ENCODE results near the gene RNF187.

The RNF187 gene

DNA sequence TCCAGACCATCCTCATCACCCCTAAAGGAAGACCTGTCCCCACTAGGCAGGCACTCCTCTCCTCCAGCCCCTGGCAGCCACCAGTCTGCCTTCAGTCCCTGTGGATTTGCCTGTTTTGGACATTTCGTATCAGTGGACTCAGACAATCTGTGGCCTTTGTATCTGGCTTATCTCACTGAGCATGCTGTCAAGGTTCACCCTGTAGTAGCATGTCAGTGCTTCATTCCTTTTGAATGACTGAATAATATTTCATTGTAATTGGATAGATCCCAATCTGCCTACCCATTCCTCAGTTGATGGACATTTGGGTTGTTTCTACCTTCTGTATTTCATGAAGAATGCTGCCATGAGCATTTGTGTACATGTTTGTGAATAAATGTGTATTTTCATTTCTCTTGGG, 32.9 kb upstream of the RNF187 start:
- no peak for TF ChIP-seq GATA1 (IDR thresholded peaks at IDR 0.05; ENCODE audit: low read depth, low read length)
- peak; percentile 35 for TF ChIP-seq POLR2A (IDR thresholded peaks at IDR 0.05; ENCODE audit: low read length)
- DNase-seq: peak in 1 of 2 experiments; percentile 24

DNA sequence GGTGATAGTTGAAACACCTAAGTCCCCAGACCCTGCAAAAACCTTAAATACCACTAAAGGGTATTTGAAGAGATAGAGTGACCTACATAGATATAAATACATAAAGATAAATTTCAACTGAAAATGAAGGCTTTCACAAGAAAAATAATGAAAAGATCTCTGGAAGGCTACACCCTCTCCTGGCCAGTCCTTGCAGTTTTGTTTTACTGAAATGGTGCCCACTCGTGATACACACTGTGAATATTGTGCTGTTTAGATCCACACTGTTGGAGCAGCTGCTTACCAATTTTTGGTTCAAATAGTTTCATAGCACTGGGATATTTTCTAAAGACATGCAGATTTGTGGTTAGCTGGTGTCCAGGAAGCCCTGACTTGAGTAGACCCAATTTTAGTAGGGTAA, 31.5 kb upstream of the RNF187 start:
- no peak for TF ChIP-seq POLR2A (IDR thresholded peaks at IDR 0.05; ENCODE audit: low read length)
- no peak for TF ChIP-seq GATA1 (IDR thresholded peaks at IDR 0.05; ENCODE audit: low read depth, low read length)
- peak; percentile 39 to 55 for DNase-seq

DNA sequence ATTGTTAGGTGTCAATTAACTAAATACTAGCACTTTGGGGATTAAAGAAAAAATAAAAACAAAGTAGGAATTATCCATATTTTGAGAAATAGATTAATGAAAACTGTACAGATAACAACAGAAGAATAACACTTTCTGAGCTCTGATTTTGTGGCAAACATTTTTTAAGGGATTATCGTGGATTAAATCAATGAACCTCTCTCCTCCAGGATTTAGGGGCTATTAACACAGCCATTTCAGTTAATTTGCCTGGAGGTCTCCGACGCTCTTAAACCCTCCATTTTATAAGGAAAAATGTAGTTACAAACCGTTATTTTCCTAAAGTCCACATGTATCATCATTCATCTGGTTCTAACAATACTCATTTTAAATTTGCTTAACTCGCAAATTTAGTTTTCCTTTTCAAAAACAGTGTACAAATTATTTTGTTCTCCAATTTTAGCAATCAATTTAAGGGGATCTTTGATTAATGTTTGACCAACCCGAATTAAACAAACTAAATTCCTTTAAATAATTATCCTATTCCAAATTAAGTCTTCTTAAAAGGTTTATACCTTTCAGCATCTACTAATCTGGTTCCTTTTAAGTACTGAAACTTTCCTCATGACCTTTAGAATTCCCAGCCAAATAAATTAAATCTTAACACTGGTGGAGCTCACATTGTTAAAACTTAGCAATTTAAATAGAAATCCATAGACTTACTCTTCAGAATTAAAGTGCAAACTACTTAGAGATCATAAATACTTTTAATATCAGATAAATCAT, 30.7 kb upstream of the RNF187 start:
- TF ChIP-seq POLR2A (IDR thresholded peaks at IDR 0.05; ENCODE audit: low read length): no peak
- TF ChIP-seq GATA1 (IDR thresholded peaks at IDR 0.05; ENCODE audit: low read depth, low read length): no peak
- DNase-seq: no peak

DNA sequence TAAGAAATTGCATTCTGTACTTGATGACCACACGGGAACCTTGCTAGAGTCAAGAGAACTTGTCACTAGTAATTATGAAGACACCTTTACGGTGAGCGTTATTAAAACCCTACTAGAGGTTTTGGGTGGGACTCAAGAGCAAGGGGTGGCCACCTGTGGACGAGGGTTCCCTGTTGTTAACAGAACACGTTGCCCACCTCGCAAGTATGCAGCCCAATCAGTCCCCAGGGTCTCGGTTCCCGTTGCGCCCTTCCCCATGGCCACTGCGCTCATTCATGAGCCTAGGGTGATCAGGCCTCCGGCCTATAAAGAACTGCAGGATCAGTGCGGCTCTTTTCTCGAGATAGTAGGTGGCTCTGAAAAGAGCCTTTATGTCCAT, 30.2 kb upstream of the RNF187 start:
- TF ChIP-seq GATA1 (IDR thresholded peaks at IDR 0.05; ENCODE audit: low read depth, low read length) (no peak), POLR2A (IDR thresholded peaks at IDR 0.05; ENCODE audit: low read length) (no peak)
- DNase-seq: no peak

DNA sequence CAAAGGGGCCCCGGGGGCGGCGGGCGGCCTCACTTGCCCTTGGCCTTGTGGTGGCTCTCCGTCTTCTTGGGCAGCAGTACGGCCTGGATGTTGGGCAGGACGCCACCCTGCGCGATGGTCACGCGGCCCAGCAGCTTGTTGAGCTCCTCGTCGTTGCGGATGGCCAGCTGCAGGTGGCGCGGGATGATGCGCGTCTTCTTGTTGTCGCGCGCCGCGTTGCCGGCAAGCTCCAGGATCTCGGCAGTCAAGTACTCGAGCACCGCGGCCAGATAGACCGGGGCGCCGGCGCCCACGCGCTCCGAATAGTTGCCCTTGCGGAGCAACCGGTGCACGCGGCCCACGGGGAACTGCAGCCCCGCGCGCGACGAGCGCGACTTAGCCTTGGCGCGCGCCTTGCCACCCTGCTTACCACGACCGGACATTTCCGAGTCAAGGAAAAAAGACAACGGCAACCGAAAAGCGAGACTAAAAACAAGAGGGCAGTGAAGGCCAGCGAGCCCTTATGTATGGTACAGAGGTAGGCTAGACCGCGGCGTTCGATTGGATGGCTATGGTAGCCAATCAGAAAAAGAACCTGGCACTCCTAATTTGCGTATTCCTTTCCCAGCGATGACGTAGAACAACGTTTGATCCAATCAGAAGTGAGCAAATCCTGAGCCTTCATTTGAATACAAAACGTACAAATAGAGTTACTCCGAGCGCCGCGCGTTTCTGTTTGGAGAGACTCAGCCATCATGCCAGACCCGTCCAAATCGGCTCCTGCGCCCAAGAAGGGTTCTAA, 29.6 kb upstream of the RNF187 start:
- TF ChIP-seq POLR2A (IDR thresholded peaks at IDR 0.05; ENCODE audit: low read length) (peak; percentile 99), GATA1 (IDR thresholded peaks at IDR 0.05; ENCODE audit: low read depth, low read length) (no peak)
- peak; percentile 99 for DNase-seq

DNA sequence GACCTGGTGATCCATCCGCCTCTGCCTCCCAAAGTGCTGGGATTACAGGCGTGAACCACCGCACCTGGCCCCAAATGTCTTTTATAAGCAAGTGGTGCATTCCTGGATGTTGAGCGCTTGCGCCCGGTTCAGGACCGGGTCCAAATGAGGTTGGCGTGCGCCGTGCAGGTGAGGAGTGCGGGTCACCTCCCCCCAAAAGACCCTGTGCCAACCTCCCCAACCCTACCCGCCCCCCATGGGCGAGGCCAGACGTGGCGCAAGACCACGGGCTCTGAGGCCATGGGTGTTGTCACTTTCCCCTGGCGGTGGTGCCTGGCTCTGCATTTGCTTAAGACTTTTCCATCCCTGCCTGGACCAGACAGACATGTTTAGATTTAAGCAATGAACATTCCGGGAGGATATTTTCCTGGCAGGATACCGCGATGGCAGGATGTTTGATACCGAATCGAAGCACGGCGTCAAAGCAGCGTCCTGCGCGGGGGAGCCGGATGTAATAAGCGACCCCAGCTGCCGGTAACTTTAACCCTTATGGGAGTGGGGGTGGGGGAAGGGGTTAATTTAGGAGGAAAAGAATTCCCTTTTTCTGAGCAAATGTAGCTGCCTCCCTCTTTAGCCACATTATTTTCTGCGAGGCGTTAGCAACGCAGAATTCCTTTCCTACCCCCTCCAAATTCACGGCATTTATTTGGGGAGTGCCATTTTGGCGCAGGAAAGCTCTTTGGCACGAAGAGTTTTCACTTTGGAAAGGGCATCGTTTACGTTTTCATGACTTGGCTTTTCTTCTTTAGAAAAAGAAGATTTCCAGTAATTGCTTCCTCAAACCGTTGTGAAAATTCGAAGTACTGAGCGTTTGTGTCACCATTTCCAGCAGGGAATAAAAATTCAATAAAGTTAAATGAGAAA, 27.8 kb upstream of the RNF187 start:
- TF ChIP-seq POLR2A (IDR thresholded peaks at IDR 0.05; ENCODE audit: low read length): no peak
- TF ChIP-seq GATA1 (IDR thresholded peaks at IDR 0.05; ENCODE audit: low read depth, low read length): no peak
- peak; percentile 83 to 89 for DNase-seq

DNA sequence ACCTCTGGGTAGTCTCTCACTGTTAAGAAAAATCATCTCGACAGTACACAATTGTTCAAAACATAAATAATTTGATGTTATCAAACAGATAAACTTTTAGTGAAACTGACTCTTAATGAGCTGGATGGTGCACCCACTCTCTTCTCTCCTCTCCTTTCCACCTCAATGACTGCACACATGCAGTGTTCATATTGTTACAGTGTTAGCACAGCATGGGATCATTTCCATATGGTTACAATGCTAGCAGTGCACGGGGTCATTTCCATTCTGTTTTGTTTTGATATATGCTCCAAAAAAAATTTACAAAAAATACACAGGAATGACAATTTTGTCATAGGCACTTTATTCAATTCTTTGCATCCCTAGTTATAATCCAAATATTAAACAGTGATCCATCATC, 26.4 kb upstream of the RNF187 start:
- no peak for TF ChIP-seq GATA1 (IDR thresholded peaks at IDR 0.05; ENCODE audit: low read depth, low read length)
- no peak for TF ChIP-seq POLR2A (IDR thresholded peaks at IDR 0.05; ENCODE audit: low read length)
- no peak for DNase-seq

DNA sequence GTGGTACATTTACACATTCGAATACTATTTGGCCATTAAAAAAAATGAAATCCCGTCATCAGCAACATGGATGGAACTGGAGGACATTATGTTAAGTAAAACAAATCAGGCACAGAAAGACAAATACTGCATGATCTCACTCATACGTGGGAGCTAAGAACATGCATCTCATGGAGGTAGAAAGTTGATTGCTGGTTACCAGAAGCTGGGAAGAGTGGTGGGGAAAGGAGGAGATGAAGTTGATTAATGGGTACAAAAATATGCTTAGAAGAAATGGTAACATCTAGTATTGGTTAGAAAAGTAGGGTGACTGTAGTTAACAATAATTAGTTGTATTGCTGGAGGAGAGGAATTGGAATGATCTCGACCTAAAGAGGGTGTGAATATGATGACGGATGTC, 24.6 kb upstream of the RNF187 start:
- no peak for DNase-seq
- TF ChIP-seq GATA1 (IDR thresholded peaks at IDR 0.05; ENCODE audit: low read depth, low read length): no peak
- TF ChIP-seq POLR2A (IDR thresholded peaks at IDR 0.05; ENCODE audit: low read length): no peak

DNA sequence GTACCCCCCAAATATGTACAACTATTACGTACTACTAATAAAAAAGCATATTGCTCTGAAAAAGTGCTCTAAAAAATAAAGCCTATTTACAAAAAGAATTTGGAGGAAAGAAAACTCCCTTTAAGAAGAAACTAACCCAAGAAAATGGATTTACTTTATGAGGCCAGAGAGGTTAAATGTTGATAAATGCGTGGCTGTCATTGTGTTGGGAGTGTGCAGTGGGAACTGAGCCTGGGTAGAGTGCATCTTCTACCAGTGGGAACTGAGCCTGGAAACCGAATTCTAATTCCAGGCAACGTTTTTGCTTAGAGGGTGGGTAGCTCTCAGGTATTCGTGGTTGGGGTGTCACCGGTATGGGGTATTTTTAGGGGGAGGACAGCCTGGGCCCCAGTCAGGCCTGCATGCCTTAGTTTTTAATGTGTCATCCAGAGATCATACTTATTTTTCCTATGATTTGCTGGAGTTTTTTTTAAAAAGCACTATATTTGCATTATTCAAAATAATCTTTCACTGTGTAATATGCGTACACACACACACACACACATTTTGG, 24.1 kb upstream of the RNF187 start:
- no peak for TF ChIP-seq POLR2A (IDR thresholded peaks at IDR 0.05; ENCODE audit: low read length)
- TF ChIP-seq GATA1 (IDR thresholded peaks at IDR 0.05; ENCODE audit: low read depth, low read length): no peak
- no peak for DNase-seq

DNA sequence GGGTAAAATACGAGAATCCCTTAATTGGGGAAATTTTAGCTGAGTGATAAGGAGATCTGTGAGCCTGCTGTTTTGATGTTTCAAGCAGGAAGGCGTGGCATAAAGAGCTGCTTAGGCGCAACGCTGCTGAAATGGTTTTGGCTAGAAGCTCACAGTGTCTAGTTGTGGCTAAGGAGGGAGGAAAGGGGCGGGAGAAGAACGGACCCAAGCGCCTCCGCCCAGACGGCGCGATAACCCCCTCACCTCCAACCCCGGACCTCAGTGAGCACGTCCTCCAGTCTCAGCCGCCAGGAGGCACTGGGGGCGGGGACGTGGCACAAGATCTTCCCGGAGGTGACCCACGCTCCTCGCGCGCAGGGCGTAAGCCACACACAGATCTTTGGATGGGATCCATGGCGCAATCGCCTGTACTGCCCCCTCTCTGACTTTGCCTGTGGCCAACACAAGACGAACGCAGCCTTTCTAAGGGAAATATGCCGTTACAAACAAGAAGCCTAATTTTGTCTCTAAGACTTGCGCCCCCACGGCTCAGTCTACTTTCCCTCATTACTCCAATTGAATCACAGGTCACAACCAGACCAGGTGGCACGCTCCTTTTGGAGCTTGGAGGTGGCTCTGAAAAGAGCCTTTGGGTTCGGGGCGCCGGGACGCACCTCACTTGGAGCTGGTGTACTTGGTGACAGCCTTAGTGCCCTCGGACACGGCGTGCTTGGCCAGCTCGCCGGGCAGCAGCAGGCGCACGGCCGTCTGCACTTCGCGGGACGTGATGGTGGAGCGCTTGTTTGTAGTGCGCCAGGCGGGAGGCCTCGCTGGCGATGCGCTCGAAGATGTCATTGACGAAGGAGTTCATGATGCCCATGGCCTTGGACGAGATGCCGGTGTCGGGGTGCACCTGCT, 23.4 kb upstream of the RNF187 start:
- peak; percentile 90 to 95 for DNase-seq
- peak; percentile 83 for TF ChIP-seq POLR2A (IDR thresholded peaks at IDR 0.05; ENCODE audit: low read length)
- no peak for TF ChIP-seq GATA1 (IDR thresholded peaks at IDR 0.05; ENCODE audit: low read depth, low read length)

DNA sequence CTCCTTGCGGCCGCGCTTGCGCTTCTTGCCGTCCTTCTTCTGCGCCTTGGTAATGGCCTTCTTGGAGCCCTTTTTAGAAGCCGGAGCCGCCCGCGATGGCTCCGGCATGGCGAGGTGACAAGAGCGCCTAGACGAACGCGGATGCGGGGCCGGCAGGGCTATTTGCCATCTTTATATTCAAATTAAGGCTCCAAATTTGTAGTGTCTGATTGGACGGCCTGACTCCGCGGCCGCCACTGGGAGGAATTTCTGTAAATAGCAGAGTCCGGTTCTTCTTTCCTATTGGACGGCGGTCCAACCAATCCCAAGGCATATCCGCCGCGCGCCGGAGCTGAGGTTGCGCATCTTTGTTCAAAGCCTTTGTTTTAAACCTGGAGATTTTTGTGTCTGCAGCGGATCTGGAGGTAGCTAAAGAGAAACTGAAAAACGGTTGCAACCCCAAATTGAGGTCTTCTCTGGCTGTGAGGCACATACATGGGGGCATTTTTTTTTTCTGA, 22.6 kb upstream of the RNF187 start:
- TF ChIP-seq GATA1 (IDR thresholded peaks at IDR 0.05; ENCODE audit: low read depth, low read length) (no peak), POLR2A (IDR thresholded peaks at IDR 0.05; ENCODE audit: low read length) (peak; percentile 64)
- peak; percentile 83 to 86 for DNase-seq

DNA sequence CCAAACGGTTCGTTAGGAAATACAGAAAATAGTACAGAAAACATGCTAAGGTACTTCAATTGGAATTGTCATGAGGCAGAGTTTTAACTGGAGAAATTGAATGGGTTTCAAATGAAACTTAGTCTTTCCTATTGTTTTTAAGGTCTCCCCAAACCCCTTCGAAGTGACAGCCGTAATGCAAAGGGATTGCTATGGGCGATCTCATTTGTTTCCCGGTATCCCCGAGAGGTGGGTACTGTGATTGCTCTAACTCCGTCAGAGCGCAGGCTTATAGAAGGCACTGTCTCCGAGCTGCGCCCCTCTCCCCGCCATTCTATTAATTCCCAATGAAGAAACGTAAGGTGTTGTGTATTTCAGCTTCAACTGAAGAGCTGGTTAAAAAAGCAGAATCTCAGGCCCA, 22.0 kb upstream of the RNF187 start:
- no peak for DNase-seq
- no peak for TF ChIP-seq GATA1 (IDR thresholded peaks at IDR 0.05; ENCODE audit: low read depth, low read length)
- no peak for TF ChIP-seq POLR2A (IDR thresholded peaks at IDR 0.05; ENCODE audit: low read length)
